ENCODE measurements around the gene ANK3.

Gene ANK3

DNA sequence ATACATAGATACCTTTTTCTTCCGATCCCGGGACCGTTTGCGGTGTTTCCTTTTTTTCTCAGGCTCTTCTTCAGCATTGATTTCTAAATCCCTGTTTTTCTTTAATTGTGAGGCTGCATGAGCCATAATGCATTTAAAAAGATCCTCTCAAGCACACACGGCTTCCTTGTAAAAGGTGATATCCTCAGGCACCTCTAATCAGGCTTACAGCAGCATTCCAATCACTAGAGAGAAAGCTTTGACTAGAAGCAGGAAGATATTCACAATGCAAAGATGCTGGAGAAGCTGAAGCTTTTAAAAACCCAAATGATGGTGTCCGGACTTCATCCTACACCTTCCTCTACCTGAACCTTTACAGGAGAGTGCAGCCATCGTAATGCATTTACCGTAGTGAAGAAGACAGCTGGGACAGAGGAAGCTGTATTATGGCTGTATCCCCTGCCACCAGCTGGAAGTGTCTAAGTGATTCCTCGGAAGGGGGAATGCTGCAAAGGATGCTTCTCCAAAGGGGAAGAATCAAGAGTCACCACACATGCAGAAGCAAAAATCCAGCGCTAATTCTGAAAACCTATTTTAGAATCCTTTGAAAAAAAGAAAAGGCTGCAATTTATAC lies at the start of gene ANK3:
Gene ANK3 (minus strand): TSS at position 463 of the 613 bp plus-strand sequence. CDS start 337 bp downstream, at position 126.
- DNase-seq, result no peak

DNA sequence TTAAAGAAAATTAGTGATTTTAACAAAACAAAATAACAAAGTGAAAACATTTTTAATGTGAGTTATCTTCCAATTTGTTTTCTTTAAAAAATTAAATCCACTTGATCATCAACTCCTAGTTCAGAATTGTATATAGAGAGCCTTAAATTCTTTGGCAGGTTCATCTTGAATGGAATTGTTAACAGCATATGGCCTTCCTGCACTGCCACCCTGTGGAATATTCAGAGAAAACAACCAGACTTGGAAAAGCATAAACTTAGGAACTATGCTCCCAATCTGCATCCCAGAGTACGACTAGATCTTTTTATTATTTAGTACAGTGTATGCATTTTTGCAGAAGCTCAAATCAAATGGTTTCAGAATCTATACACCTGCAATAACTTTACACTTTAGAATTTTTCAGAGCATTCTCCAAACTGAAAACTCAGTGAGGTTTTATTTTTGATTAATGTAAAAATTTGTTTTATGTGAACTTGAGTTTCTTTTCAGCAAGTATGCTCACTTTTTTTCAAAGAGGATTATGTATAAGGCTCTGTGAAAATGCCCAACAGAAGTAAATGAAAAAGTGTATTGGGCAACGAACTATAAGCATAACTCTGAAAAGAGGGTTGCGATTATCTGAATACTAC lies 44.9 kb upstream of the ANK3 start:
- no peak for DNase-seq

DNA sequence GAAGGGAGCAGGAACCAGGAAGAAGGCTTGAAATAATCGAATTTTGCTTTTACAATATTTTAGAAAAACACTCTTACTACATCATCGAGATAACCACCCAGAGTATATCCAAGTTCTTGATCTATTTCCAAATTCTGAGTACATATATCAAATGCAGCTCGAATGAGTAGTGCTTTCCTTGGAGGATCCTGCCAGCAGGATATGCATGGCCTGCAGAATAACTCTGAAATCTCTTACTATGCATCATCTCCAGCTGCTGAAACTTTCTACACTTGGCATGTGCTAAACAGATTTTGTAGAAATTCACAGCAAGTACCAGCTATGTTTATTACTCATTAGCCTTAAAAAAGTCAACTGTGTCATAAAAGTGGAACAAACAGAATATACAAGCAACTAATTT lies 44.0 kb upstream of the ANK3 start:
- DNase-seq, result peak; percentile 60

DNA sequence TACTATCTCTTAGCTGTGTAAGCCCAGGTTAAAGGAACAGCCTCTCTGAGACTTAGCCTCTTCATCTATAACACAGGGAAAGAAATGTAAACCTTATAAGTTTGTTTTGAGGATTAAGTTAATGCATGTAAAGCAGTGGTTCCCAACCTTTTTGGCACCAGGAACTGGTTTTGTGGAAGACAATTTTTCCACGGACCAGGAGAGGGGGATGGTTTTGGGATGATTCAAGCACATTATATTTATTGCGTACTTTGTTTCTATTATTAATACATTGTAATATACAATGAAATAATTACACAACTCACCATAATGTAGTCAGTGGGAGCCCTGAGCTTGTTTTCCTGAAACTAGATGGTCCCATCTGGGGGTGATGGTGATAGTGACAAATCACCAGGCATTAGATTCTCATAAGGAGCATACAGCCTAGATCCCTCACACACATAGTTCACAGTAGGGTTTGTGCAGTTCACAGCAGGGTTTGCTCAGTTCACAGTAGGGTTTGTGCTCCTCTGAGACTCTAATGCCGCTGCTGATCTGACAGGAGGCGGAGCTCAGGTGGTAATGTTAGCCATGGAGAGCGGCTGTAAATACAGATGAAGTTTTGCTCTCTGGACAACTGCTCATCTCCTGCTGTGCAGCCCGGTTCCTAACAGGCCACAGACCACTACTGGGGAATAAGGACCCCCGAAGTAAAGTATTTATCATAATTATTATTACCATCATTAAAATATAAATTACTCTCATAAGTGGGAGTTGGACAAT lies 41.3 kb upstream of the ANK3 start:
- DNase-seq, result no peak

DNA sequence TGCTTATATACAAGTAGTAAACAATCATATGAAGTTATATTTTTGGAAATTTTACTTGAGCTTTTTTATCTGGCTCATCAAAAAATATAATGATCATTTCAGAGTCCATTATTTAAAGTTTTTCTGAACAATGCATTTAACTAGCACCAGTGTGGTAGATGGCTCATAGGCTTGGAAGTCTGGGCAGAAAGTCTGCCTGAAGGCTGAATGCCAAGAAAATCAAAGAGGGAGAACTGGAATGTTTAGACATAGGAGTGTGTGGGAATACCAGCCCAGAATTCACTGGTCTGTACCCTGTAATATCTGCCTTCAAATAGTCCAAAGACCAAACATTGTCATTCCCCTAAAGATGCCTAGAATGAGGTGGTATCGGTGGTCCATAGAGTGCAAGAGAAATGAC lies 40.3 kb upstream of the ANK3 start:
- peak; percentile 80 for DNase-seq

DNA sequence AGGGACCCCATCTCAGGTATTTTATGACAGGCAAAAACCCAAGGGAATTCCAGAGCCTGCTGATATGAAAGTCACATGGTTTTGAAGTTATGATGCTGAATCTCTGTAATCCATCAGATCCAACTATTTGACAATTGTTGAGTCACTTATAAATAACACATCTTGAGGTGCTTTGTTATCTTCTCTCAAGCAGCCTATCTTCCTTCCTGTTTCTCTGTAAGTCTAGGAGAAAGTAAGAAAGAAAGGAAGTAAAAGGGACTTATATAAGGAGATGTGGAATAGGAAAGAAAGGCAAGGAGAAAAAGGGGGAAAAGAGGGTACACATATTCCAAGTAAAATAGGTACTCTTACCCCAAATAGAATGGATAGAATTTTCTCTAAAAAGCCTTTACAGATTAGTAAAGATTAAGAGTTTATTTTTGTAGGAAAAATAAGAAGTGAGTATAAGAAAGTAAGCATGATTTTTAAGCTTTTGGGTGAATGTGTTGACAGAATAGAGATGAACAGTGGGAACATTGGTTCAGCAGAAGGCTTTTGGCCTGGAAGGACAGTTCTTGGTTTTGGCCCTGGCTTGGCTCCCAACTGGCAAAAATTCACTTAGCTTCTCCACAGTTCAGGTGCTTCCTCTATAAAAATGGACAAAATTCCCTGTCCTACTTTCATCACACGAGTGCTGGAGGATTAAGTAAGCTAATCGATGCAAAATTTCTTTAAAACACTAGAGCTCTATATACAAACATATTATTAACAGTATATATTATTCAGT lies 39.6 kb upstream of the ANK3 start:
- peak; percentile 80 for DNase-seq

DNA sequence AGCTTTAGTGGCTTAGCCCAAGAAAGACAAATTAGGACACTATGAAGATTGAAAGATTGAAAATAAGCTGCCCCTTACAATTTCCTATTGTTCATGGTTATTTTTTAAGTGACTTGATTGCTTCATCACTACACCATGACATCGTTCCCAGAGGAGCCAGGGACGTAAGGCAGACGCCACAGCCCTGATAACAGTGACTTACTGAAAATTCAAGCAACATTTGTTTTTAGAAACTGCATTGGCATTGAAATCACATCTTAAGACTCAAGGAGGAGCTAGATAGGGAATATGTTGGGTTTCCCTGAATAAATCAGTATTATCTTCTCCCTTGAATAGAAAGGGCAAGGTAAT lies 38.7 kb upstream of the ANK3 start:
- no peak for DNase-seq

DNA sequence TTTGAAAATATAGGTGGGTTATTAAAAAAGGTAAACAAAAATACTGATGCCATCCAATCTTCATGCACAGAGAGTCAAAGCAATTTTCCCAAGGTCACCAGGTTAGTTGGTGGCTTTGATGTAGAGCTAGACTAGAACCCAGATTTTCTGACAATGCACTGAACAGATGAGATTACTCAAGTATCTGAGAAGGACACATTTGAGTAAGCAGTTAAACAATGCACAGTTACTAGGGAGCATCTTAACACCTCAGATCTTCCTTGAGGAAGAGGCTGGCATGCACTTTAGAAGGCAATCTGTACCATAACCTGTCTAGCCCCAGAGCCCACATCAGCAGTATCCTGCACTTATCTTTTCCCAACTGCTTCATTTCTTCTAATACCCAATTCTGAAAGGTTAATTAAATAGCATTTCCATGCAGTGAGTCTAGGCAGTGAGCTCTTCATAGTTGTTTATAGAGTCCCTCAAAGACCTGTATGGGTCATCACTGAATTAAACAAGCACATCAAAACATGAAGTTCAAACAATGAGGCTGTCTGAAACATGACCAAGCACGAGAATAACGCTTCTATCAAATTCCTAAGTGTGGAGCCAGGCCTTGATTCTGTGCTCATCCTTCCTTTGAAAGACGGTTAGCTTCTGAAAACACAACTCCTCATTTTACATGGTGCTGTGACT lies 38.2 kb upstream of the ANK3 start:
- no peak for DNase-seq

DNA sequence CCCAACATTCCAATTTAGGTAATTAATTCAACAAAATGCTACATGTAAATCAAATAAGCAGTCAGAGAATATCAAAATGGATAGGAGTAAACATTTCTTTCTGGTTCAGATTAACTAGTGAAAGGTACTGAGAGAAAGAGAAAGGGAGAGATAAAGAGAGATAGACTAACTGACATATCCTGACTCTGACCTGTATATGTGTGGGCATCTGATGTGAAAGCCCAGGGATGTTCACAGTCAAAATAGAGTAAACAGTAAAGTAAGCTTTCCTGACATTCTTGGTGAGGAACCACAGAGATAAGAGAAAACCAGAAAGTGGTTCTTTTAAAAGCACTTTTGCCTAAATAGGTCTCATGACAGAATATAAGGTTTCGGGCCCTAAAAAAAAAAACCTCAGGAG lies 37.5 kb upstream of the ANK3 start:
- DNase-seq, result peak; percentile 60

DNA sequence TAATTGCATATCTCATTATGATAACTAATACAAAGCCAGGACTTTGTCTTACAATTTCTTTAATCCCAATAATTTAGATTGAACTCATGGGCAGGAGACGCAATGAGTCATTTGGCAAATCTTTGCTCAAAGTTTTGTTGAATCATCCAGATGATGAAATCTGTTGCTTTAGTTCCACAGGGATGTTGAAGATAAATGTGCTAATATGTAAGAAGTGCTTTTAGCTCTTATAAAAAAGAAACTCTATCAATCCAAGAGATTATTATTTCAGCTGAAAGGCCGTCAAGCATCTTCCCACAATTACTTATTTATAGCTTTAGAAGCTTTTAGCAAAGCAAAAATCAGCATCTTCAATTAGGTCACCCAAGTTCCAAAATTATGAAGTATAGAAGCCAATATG lies 36.8 kb upstream of the ANK3 start:
- peak; percentile 89 for DNase-seq

DNA sequence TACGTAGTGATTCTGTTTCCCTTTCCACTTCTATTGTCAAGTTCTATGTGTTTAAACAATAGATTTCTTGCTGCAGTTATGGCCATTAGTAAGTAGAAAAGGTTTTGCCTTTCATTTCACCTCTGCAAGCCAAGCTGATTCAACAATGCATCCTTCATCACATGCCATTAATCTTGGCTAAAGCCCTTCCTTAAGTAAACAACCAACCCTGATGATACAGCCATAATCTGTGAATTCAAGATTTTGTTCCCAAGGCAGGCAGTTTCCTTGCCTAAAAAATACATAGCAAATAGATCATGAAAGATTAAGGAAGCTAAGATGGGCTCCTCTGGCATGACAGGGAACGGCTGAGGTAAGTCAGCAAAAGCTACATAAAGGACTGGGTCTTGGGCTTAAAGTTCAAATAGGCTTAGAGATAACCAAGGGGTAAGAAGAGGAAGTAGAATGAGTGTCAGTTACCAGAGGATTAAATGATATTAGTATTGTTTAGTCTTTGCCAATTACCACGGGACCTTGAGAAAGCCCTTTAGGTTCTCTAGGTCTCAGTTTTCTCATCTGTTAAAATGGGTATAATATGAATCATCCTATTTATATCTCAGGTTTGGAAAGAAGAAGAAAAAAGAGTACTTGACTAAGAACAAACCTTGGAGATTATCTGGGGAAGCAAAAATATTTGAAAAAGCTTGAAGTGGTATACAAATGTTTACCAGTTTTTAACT lies 35.9 kb upstream of the ANK3 start:
- peak; percentile 55 for DNase-seq

DNA sequence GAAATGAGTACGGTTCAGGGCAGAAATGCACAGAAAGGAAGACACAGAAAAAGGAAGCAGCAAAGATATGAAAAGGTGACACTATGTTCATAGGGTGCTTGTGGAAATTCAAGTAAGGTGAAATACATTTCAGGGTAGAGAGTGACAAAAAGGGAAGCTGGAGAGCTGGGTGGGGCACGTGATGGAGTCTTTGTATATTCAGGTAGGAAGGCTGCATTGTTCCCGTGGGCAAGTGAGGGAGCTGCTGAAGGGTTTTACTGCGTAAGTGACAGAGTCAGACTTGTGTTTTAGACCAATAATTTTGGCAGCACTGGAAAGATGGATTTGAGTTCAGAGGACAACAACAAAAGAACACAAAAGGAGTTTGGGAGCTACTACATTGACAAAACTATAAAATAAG lies 35.3 kb upstream of the ANK3 start:
- DNase-seq, result no peak

DNA sequence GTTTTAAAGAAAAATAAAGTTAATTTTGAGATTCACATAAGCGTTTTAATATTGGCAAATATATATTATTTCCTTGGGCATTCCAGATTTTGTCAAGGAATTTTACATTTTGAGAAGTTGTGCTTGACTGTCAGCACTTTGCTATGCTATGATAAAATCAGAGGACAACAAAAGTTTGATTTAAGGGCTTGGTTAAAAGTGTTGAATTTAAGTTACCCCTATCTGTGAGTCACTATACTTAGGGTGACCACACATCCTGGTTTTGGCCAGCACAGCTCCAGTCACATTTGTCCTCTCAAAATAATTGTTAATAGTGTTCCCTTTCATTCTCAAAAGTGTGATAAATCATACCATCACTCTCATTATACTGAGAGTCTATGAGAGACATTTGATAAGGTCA lies 34.2 kb upstream of the ANK3 start:
- no peak for DNase-seq

DNA sequence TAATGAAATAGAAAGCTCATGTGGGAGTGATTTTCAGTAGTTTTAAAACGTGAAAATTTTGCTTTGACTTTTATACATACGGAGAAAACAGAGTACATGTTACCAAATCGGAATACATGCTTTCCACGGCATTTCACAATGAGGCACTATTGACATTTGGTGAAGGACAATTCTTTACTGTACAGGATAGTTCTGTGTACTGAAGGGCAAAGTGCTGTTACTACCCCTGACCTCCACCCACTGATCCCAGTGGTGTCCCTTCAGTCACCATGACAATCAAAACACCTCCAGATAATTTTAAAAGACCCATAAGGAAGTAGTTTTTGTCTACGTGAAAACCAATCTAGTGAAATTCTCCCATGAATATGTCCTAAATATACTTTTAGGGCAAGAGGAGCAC lies 33.1 kb upstream of the ANK3 start:
- DNase-seq, result no peak

DNA sequence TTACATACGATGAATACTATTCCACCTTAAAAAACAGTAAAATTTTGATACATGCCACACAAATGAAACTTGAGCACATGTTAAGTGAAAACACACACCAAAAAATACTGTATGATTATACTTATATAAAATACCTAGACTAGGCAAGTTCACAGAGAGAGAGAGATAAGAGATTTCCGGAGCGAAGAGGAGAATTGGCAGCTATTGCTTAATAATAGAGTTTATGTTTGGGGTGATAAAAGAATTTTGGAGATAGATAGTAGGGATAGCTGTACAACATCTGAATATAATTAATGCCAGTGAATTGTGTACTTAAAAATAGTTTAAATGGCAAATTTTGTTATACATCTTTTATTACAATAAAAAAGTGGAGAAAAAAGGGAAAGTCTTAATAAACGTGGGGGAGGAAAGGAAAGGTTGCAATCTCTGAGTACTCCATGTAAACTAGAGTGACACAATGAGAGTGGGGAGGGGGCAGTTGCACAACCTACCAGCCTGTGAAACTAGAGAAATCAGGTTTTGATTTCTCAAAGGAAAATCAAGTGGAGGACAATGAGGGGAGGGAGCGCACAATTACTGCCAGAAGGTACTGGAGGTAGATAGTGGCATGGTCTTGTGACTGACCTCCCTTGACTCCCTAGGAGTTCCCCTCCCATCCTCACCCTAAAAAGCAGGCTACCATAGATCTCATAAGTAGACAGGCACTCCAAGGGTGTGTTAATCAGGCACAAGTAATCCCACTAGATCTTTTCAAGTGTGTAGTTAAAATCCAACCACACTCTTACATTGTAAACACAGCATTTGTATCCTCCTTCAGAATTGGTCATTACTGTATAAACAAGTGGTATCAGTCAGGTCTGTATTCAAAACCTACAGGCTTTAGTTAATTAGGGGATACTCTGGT lies 31.6 kb upstream of the ANK3 start:
- no peak for DNase-seq

DNA sequence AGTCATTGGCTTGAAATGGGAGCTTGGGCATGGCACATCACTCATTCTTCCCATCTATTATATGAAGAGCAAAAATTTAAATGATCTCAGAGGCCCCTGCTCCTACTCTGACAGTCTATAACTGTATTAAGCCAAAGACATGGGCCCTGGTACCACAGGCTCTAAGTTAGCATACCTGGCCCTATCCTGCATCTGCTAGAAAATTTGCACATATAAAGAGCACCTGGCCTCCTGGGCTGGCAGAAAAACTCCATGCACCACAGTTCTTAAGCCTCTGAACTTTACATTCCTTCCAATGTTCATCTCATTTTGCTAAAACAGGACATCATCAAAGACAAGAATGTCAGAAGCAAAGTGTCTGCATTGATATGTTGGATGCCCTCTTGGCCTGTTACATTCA lies 29.6 kb upstream of the ANK3 start:
- no peak for DNase-seq

DNA sequence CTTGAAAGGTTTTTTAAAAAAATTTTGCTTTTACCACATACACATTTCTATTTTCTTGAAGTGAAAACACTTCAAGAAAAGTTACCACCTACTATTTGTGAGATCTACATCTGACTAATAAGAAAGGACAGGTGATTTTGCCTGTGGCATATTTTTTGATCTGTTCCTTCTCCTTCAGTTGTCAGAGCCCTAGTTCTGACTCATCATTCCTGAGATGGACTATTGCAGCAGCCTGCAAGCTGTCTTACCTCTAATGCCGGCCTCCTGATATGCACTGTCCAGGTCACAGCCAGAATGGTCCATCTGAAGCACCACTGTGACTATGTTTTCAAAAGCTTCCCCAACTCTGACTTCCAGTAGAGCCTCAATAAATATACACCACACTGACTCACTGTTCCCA lies 28.2 kb upstream of the ANK3 start:
- peak; percentile 51 for DNase-seq

DNA sequence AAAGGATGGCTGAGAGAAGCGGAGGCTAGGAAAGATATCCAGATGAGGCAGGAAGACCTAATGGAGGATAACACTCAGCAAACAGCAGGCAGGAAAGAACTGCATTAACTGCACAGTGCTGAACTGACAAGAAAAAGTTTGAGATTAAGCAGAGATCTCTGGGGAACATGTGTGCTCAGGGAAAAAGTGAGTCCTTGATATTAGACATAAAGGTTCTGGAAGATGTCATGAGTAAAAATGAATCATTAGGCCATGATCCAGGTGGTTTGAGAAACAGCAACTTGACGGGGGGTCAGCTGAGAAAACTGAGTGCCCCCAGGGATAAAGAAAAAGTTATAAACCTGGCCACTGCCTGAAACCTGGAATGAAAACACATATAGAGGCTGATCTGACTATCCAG lies 27.3 kb upstream of the ANK3 start:
- no peak for DNase-seq

DNA sequence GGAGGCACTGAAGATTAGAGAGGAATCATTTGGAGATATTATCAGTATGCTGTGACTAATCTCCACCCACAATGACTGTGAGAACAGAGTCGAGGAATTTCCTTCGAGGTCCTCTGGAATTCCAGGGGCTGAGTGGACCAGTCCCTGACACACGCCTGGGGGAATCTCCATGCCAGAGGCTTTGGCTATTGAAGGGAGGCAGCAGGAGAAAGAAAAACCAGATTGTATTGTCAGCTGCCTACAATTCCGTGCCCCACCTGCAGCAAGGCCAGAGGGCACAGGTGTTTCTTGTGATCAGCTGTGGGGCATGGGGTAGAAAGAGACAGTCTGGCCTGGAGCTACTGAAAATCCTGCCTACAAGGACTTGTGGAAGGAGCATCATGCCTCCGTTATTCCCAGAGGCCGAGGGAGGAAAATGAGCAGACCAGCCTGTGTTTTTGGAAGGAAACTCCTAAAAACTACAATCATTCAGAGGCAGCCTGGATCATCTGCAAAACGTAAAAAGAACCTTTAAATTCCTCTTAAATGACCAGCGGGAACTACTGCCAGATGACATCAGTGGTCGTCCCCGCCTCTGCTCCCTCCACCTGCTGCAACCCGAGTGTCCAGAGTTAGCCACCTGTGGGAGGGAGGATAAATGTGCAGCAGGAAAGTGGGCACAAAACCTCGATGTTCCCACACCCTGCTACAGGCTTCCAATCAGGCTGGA lies 25.4 kb upstream of the ANK3 start:
- peak; percentile 93 for DNase-seq

DNA sequence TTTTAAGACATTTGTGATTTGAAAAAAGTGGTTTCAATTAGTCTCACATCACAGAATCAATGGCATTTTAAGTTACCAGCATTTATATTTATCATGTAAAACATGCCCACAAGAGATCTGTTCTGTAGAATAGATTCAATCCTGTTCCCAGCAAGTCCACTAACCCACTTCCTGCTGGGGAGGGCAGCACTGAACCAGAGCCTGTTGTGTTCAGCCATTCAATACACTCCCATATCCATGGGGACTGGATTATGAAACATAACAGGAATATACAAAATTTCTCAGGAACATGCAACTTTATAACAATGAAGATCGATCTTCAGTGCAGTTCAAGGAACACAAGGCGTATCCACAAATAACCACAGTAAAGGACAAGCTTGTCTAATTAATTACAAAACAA lies 24.4 kb upstream of the ANK3 start:
- peak; percentile 46 for DNase-seq
